Endodermal cell (in vitro differentiated cells): Measurements from ENCODE around the gene TENT5A. TPM values are rescaled to one million over a fixed set of nuclear protein-coding genes. Genes with fewer than 3 reads are reported as not detected.

Experiments
- DNase-seq: peaks from one replicate; pipeline ENCODE4 v3.0.0-alpha.2; 2017
- H3K27ac ChIP-seq: 2 replicates; pipeline ENCODE4 v1.5.1; 2013; ENCODE audit warnings: mild to moderate bottlenecking, low read depth, low read length, moderate library complexity
- H3K27me3 ChIP-seq: 2 replicates; pipeline ENCODE4 v1.6.1; 2013; ENCODE audit warnings: mild to moderate bottlenecking, low read length, moderate library complexity; ENCODE audit not compliant: insufficient read depth, control insufficient read depth, poor library complexity, severe bottlenecking
- H3K36me3 ChIP-seq: 2 replicates; pipeline ENCODE4 v1.7.0; 2013; ENCODE audit warnings: mild to moderate bottlenecking, low read length, moderate library complexity; ENCODE audit not compliant: control insufficient read depth, insufficient read depth
- H3K4me1 ChIP-seq: one replicate; pipeline ENCODE4 v1.7.0; 2013; ENCODE audit warnings: low read length; ENCODE audit not compliant: control insufficient read depth, insufficient read depth
- H3K4me3 ChIP-seq: 2 replicates; pipeline ENCODE4 v1.5.1; 2013; ENCODE audit warnings: mild to moderate bottlenecking, low read length, moderate library complexity
- H3K9ac ChIP-seq: 2 replicates; pipeline ENCODE4 v1.6.1; 2013; ENCODE audit warnings: mild to moderate bottlenecking, low read length, moderate library complexity; ENCODE audit not compliant: poor library complexity, severe bottlenecking; ENCODE audit errors: extremely low read depth
- H3K9me3 ChIP-seq: 2 replicates; pipeline ENCODE4 v1.6.1; 2013; ENCODE audit warnings: mild to moderate bottlenecking, low read length, moderate library complexity; ENCODE audit not compliant: control insufficient read depth
- H3K27ac Mint-ChIP-seq: 2 replicates; pipeline ENCODE4 v1.8.0; 2020; ENCODE audit warnings: mixed read lengths
- H3K27me3 Mint-ChIP-seq: 2 replicates; pipeline ENCODE4 v1.8.0; 2021; ENCODE audit warnings: mild to moderate bottlenecking, mixed read lengths; ENCODE audit not compliant: insufficient read depth
- H3K36me3 Mint-ChIP-seq: 2 replicates; pipeline ENCODE4 v1.8.0; 2020; ENCODE audit warnings: low read depth, mixed read lengths
- H3K4me1 Mint-ChIP-seq: 2 replicates; pipeline ENCODE4 v1.8.0; 2020; ENCODE audit warnings: mixed read lengths
- H3K4me3 Mint-ChIP-seq: 2 replicates; pipeline ENCODE4 v1.8.0; 2020; ENCODE audit warnings: mild to moderate bottlenecking, moderate library complexity, mixed read lengths
- H3K9me3 Mint-ChIP-seq: 2 replicates; pipeline ENCODE4 v1.8.0; 2020; ENCODE audit warnings: mild to moderate bottlenecking, mixed read lengths
- WGBS, 2 experiments: methylation state at CpG; one replicate each; pipeline versions ENCODE4 v1.1.5 to v1.1.7; 2013; ENCODE audit warnings: missing lambda C conversion rate in 2 of 2, mixed read lengths in 1 of 2; ENCODE audit not compliant: insufficient coverage in 1 of 2, insufficient read length in 1 of 2; 5-methylcytosine and 5-hydroxymethylcytosine counted together
- total RNA-seq, 2 donors: library from RNA; stranded (reverse); fragmentation: NEBNext Ultra II Directional in 1 of 2; extraction: Animal tissue kit (Norgen Biotek cat#: 25700) in 1 of 2; gene quantifications; 2 replicates in 1 of 2; 3 replicates in 1 of 2; pipeline ENCODE4 v1.2.1, GENCODE V29; 2021
- TF ChIP-seq, protein P1 (sequence below): fragments of 200-600 bp; sonication (generic); conservative IDR thresholded peaks from 2 replicates; pipeline ENCODE4 v1.5.0; 2021; ENCODE audit warnings: antibody characterized with exemption, mild to moderate bottlenecking

The TENT5A gene
- total RNA-seq, 2 donors from 2014 or later, result 4.8 to 8.6 TPM

DNA sequence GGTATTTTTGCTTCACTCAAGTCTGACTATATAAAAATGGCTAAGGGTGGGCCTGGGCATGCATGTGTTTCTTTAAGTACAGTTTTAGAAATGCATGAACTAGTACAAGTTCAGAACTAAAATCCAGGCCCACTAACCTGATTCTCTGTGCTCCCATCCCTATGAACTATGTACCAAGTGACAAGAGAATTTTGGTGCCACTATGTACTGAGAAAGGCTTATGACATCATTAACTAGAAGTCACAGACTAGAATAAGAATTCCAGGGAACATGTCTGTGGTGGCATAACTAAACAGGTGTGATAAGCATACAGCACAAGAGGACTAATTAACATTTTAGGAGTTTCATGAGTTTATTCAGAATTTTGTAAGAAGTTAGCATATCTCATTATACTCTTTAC, 16.1 kb downstream of the TENT5A start:
- Histone ChIP-seq H3K9me3 (peaks cover 8% of the 10 kb centered on the region), H3K27me3 (no peaks in the 10 kb centered on the region), H3K9ac (no peak overlapping the region), H3K4me3 (no peak overlapping the region), H3K4me1 (no peaks in the 10 kb centered on the region), H3K27ac (no peak overlapping the region), H3K36me3 (no peaks in the 10 kb centered on the region)
- Mint-ChIP-seq H3K4me1 (peaks cover 7% of the 10 kb centered on the region), H3K9me3 (peaks cover 11% of the 10 kb centered on the region), H3K36me3 (no peaks in the 10 kb centered on the region), H3K27me3 (no peaks in the 10 kb centered on the region), H3K4me3 (no peak overlapping the region), H3K27ac (no peak overlapping the region)
- TF ChIP-seq, protein P1, sequence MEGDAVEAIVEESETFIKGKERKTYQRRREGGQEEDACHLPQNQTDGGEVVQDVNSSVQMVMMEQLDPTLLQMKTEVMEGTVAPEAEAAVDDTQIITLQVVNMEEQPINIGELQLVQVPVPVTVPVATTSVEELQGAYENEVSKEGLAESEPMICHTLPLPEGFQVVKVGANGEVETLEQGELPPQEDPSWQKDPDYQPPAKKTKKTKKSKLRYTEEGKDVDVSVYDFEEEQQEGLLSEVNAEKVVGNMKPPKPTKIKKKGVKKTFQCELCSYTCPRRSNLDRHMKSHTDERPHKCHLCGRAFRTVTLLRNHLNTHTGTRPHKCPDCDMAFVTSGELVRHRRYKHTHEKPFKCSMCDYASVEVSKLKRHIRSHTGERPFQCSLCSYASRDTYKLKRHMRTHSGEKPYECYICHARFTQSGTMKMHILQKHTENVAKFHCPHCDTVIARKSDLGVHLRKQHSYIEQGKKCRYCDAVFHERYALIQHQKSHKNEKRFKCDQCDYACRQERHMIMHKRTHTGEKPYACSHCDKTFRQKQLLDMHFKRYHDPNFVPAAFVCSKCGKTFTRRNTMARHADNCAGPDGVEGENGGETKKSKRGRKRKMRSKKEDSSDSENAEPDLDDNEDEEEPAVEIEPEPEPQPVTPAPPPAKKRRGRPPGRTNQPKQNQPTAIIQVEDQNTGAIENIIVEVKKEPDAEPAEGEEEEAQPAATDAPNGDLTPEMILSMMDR, result no peak
- DNase-seq, result no peak

DNA sequence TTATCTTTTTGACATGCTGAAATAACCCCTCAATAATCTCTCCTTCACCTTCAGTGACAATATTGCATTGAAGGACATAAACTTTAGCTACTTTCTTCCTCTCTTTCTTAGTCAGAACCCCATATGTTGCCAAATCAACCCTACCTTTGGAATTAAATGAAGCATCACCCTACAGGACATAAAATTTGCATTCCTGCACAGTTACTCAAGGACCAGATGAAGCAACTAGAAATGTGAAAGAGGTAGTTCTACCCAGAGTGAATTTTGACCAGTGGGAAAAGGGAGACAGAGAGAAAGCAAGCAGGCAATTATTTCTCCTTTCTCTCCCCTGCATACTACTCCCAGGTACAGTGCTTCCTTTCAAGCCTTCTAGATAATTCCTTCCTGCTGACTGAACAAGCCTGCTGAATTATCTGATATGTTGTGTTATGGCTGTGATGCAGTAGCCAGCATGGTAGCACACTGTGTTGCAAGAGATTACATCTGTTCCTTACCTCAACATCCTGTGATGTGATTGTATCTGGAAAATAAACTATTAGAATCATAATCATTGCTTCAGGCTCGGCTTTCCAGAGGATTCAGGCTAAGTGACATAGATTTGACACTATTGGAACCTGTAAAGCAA, 16.6 kb downstream of the TENT5A start:
- DNase-seq, result no peak
- Histone ChIP-seq H3K4me1 (no peaks in the 10 kb centered on the region), H3K9me3 (peaks cover 8% of the 10 kb centered on the region), H3K9ac (no peak overlapping the region), H3K27me3 (no peaks in the 10 kb centered on the region), H3K27ac (no peak overlapping the region), H3K4me3 (no peak overlapping the region), H3K36me3 (no peaks in the 10 kb centered on the region)
- H3K4me1 Mint-ChIP-seq, result peaks cover 7% of the 10 kb centered on the region
- peaks cover 11% of the 10 kb centered on the region for H3K9me3 Mint-ChIP-seq
- H3K4me3 Mint-ChIP-seq, result no peak overlapping the region
- H3K27ac Mint-ChIP-seq, result no peak overlapping the region
- 86 to 92% methylated on average over 1 of the region's 1 CpG for WGBS, 2 experiments
- TF ChIP-seq, protein P1, result no peak
- H3K27me3 Mint-ChIP-seq, result no peaks in the 10 kb centered on the region
- H3K36me3 Mint-ChIP-seq, result no peaks in the 10 kb centered on the region

DNA sequence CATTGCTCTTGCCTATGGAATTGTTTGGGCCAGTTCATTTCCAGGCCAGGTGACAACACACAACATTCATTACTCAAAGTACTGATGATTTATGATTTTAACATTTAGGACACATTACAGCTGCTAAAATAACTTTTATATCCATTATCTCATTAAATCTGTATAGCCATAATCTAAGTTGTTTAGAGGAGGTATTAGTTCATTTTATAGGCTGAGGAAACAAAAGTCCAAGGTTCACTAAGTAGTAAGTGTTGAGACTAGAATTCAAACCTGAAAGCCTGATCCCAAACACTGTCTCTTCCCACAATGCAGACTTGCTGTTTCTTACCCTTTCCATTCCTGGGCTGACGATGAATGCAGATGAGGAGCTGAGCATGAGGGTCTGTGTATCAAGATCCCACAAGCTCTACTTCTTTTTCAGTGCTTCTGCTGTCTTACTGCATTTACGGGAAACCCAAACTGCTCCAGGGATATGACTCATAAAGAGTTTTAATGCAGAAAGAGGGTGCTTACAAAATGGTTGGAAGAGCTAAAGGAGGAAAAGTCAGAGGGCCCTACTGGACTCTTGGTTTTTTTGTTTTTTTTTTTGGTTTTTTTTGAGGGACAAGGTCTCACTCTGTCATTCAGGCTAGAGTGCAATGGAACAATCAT, 17.9 kb downstream of the TENT5A start:
- WGBS, 2 experiments, result 94 to 100% methylated on average over 1 to 2 of the region's 2 CpGs
- no peak overlapping the region for H3K27ac Mint-ChIP-seq
- Histone ChIP-seq H3K4me3 (no peak overlapping the region), H3K27ac (no peak overlapping the region), H3K4me1 (no peaks in the 10 kb centered on the region), H3K27me3 (no peaks in the 10 kb centered on the region), H3K9me3 (peaks cover 8% of the 10 kb centered on the region), H3K36me3 (no peaks in the 10 kb centered on the region), H3K9ac (no peak overlapping the region)
- H3K4me1 Mint-ChIP-seq, result peaks cover 7% of the 10 kb centered on the region
- DNase-seq, result no peak
- H3K9me3 Mint-ChIP-seq, result peaks cover 11% of the 10 kb centered on the region
- no peaks in the 10 kb centered on the region for H3K36me3 Mint-ChIP-seq
- TF ChIP-seq, protein P1, result no peak
- H3K27me3 Mint-ChIP-seq, result no peaks in the 10 kb centered on the region
- no peak overlapping the region for H3K4me3 Mint-ChIP-seq
